Osteoblast (primary cell): ENCODE measurements around the gene UHRF2. TPM values are rescaled to one million over a fixed set of nuclear protein-coding genes. Genes with fewer than 3 reads are reported as not detected.

Experiments
- DNase-seq: peaks from one replicate; pipeline ENCODE4 v3.0.0; 2011; ENCODE audit warnings: low spot score, mixed read lengths; ENCODE audit not compliant: insufficient read length; ENCODE audit errors: missing footprints
- H2AFZ ChIP-seq: 2 replicates; pipeline ENCODE4 v1.6.0; 2011; ENCODE audit warnings: mild to moderate bottlenecking, low read length
- H3K27ac ChIP-seq: 2 replicates; pipeline ENCODE4 v1.5.1; 2011; ENCODE audit warnings: mild to moderate bottlenecking, low read depth, low read length, moderate library complexity
- H3K27me3 ChIP-seq: 2 replicates; pipeline ENCODE4 v1.6.0; 2012; ENCODE audit warnings: mild to moderate bottlenecking, control low read depth, inconsistent platforms, low read length, moderate library complexity; ENCODE audit not compliant: insufficient read depth
- H3K36me3 ChIP-seq: 2 replicates; pipeline ENCODE4 v1.5.1; 2011; ENCODE audit warnings: mild to moderate bottlenecking, low read length, control low read depth, moderate library complexity; ENCODE audit not compliant: insufficient read depth
- H3K4me1 ChIP-seq: 2 replicates; pipeline ENCODE4 v1.5.1; 2011; ENCODE audit warnings: mild to moderate bottlenecking, low read length, control low read depth, moderate library complexity; ENCODE audit not compliant: insufficient read depth
- H3K4me2 ChIP-seq: 2 replicates; pipeline ENCODE4 v1.6.0; 2011; ENCODE audit warnings: mild to moderate bottlenecking, low read length; ENCODE audit not compliant: insufficient read depth
- H3K4me3 ChIP-seq: fragments of 200-600 bp; sonication (generic); 3 replicates; pipeline ENCODE4 v1.5.1; 2012; ENCODE audit warnings: mild to moderate bottlenecking, low read length, inconsistent platforms; ENCODE audit not compliant: insufficient read depth
- H3K79me2 ChIP-seq: 2 replicates; pipeline ENCODE4 v1.6.0; 2012; ENCODE audit warnings: mild to moderate bottlenecking, low read length, control low read depth, inconsistent platforms; ENCODE audit not compliant: insufficient read depth
- H3K9me3 ChIP-seq: 2 replicates; pipeline ENCODE4 v1.5.1; 2011; ENCODE audit warnings: low read depth, low read length, control low read depth
- H4K20me1 ChIP-seq: 2 replicates; pipeline ENCODE4 v1.6.0; 2012; ENCODE audit warnings: mild to moderate bottlenecking, low read length, control low read depth; ENCODE audit not compliant: insufficient read depth
- CTCF ChIP-seq: IDR thresholded peaks from 2 replicates; pipeline ENCODE4 v1.5.1; 2011; ENCODE audit warnings: mild to moderate bottlenecking, low read depth, low read length, moderate library complexity; ENCODE audit errors: extremely low read depth
- total RNA-seq: library from RNA; depleted of rRNA; stranded (reverse); fragments of >200 nt; gene quantifications from 2 replicates; pipeline ENCODE4 v1.2.3, GENCODE V29; 2012

Gene UHRF2
- total RNA-seq, 1 donor: 84.3 TPM

GRCh38 chr9:6417186-6417585 is 4.2 kb downstream of the UHRF2 start:
- DNase-seq: peak; percentile 53
- TF ChIP-seq CTCF: no peak
- Histone ChIP-seq H3K27me3 (no peaks in the 10 kb centered on the region), H3K4me2 (peak overlapping the region; percentile 70), H3K79me2 (peaks cover 98% of the 10 kb centered on the region), H4K20me1 (peaks cover 42% of the 10 kb centered on the region), H3K36me3 (peaks cover 13% of the 10 kb centered on the region), H3K27ac (no peak overlapping the region), H3K4me3 (peak overlapping the region; percentile 28), H2AFZ (no peak overlapping the region), H3K9me3 (no peaks in the 10 kb centered on the region), H3K4me1 (peaks cover 38% of the 10 kb centered on the region)

DNA sequence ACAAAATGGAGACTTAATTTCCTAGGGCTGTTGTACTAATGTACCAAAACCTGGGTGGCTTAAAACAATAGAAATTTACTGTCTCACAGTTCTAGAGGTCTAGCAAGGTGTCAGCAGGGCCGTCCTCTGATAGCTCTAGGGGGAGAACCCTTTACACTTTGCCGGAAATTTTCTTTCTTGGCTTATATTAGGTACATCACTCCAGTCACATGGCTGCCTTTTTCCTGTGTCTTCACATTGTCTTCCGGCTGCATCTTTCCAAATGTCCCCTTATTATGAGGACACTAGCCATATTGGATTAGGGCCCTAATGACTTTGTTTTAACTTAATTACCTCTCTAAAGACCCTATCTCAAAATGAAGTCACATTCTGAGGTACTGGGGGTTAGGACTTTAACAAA is 5.8 kb downstream of the UHRF2 start:
- Histone ChIP-seq H4K20me1 (peaks cover 42% of the 10 kb centered on the region), H3K9me3 (no peaks in the 10 kb centered on the region), H3K27ac (peak overlapping the region; percentile 31), H3K27me3 (no peaks in the 10 kb centered on the region), H3K36me3 (peaks cover 18% of the 10 kb centered on the region), H3K4me1 (peaks cover 34% of the 10 kb centered on the region), H2AFZ (no peak overlapping the region), H3K4me2 (no peak overlapping the region), H3K79me2 (peaks cover 99% of the 10 kb centered on the region), H3K4me3 (no peak overlapping the region)
- no peak for DNase-seq
- no peak for TF ChIP-seq CTCF

GRCh38 chr9:6424940-6425339 is 11.9 kb downstream of the UHRF2 start:
- no peak overlapping the region for H3K4me2 ChIP-seq
- no peak for DNase-seq
- H3K27me3 ChIP-seq: no peaks in the 10 kb centered on the region
- peaks cover 15% of the 10 kb centered on the region for H3K36me3 ChIP-seq
- H3K4me3 ChIP-seq: no peak overlapping the region
- H4K20me1 ChIP-seq: peaks cover 15% of the 10 kb centered on the region
- no peak for TF ChIP-seq CTCF
- no peak overlapping the region for H2AFZ ChIP-seq
- H3K27ac ChIP-seq: no peak overlapping the region
- H3K79me2 ChIP-seq: peaks cover 100% of the 10 kb centered on the region
- no peaks in the 10 kb centered on the region for H3K9me3 ChIP-seq
- H3K4me1 ChIP-seq: peaks cover 20% of the 10 kb centered on the region

- no peak overlapping the region for H3K4me3 ChIP-seq
- no peak for TF ChIP-seq CTCF
- no peak overlapping the region for H2AFZ ChIP-seq
- peaks cover 100% of the 10 kb centered on the region for H3K79me2 ChIP-seq
- H3K27me3 ChIP-seq: no peaks in the 10 kb centered on the region
- no peaks in the 10 kb centered on the region for H3K9me3 ChIP-seq
- H3K27ac ChIP-seq: no peak overlapping the region
- peak; percentile 19 for DNase-seq
- peaks cover 11% of the 10 kb centered on the region for H3K36me3 ChIP-seq
- peak overlapping the region; percentile 28 for H3K4me2 ChIP-seq
- peaks cover 30% of the 10 kb centered on the region for H3K4me1 ChIP-seq
- peaks cover 23% of the 10 kb centered on the region for H4K20me1 ChIP-seq
Measured at GRCh38 chr9:6426117-6426516, 13.1 kb downstream of the UHRF2 start.
